ENCODE results near the gene MAGI3. TPM values are rescaled to one million over a fixed set of nuclear protein-coding genes. Genes with fewer than 3 reads are reported as not detected.
A peak's percentile ranks its signal among the peaks of the same experiment; 100 is the strongest.
"Not testable (repeated sequence)": the region's sequence is repeated elsewhere in the genome, so short reads cannot be mapped to it uniquely, and the experiment has no call there.

Gene MAGI3
- total and polyA plus RNA-seq, 8 donors = 27.4 to 62.2 (median 36.3) TPM

GRCh38 chr1:113415310-113416070 is 25.2 kb downstream of the MAGI3 start:
- H3K9me3 ChIP-seq = peaks cover 4 to 5% of the 10 kb centered on the region in 2 donors
- ATAC-seq (peak; percentile 47), DNase-seq (peak in 1 of 4 donors; percentile 23)
- H3K4me3 ChIP-seq = no peak overlapping the region
- no peaks in the 10 kb centered on the region for H3K27me3 ChIP-seq
- H3K4me1 ChIP-seq = peaks cover 0 to 3% of the 10 kb centered on the region in 2 donors
- no peak for TF ChIP-seq CTCF (IDR thresholded peaks at IDR 0.05)
- no peaks in the 10 kb centered on the region for H3K36me3 ChIP-seq
- intact Hi-C loops (cut with DNase I) = no loop called here
- H3K27ac ChIP-seq = no peak overlapping the region

DNA sequence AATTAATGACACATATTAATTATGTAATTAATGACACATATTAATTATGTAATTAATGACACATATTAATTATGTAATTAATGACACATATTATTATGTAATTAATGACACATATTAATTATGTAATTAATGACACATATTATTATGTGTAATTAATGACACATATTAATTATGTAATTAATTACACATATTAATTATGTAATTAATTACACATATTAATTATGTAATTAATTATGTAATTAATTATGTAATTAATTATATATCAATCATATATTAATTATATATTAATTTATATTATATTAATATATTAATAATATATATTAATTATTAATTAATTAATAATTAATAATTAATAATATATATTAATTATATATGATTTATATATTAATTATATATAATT is 25.8 kb downstream of the MAGI3 start:
- H3K27ac ChIP-seq; H3K9me3 ChIP-seq; H3K36me3 ChIP-seq; H3K27me3 ChIP-seq; H3K4me3 ChIP-seq; DNase-seq; intact Hi-C loops (cut with DNase I); H3K4me1 ChIP-seq; ATAC-seq: not testable (repeated sequence)

DNA sequence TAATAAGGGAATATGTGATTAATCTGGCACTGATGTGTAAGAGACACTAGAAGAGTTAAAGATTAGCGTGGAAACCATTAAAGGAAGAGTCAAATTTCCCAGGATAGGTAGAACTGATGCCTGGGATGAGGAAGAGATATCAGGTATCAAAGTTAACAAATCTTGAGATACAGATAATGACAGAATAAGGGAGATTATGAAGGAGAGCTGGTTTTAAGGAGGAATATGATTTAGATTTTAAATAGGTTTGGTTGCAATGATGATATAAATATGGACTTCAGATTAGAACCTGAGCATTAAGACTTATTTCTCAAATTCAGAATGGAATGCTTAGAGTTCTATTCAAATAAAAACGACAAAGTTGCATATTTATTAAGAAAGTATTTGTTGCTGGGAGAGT is 26.2 kb downstream of the MAGI3 start:
- no peak overlapping the region for H3K4me3 ChIP-seq
- peaks cover 0 to 3% of the 10 kb centered on the region in 2 donors for H3K4me1 ChIP-seq
- H3K27me3 ChIP-seq = no peaks in the 10 kb centered on the region
- intact Hi-C loops (cut with DNase I) = no loop called here
- no peaks in the 10 kb centered on the region for H3K36me3 ChIP-seq
- H3K27ac ChIP-seq = no peak overlapping the region
- TF ChIP-seq CTCF (IDR thresholded peaks at IDR 0.05) = no peak
- ATAC-seq = no peak
- peak in 1 of 4 donors; percentile 25 for DNase-seq
- H3K9me3 ChIP-seq = peaks cover 4 to 5% of the 10 kb centered on the region in 2 donors

DNA sequence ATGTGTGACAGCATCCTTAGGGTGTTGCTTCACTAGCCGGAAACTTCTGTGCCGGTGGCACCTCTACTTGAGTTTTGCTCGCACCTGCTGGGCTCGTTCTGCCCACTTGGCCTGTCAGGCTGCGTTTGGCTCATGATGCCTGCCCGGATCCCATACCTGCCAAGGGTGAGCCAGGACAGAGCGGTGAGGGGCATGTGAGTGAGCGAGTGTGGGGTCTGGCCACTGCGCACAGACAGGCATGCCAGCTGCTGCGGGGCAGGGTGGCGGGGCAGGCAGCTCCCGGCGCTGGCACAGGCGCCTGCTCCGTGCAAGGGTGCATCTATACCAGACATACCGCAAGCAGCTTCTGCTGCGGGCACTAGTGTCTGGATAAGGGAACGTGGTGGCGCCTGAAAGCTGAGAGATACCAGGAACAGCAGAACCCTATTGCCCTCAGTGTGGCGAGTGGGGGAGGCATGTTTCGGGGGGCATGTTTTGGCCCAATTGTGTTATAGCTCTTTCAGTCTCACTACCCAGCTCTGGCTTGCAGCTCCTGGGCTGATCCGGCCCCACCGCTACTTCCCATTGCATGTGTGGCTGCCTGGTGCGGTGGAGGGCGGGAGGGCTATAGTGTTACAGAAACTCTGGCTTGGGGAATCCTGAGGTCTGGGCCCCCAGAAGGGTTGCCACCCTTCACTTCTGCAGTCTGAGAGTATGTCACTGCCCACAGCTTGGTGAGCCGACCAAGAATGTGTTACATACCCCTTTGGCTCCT is 32.2 kb downstream of the MAGI3 start:
- no peaks in the 10 kb centered on the region for H3K27me3 ChIP-seq
- ATAC-seq (no peak), DNase-seq (peak in 1 of 4 donors; percentile 66)
- H3K4me3 ChIP-seq = no peak overlapping the region
- intact Hi-C loops (cut with DNase I) = no loop called here
- peaks cover 0 to 13% of the 10 kb centered on the region in 2 donors for H3K9me3 ChIP-seq
- no peak overlapping the region for H3K27ac ChIP-seq
- no peak for TF ChIP-seq CTCF (IDR thresholded peaks at IDR 0.05)
- H3K4me1 ChIP-seq = peaks cover 0 to 3% of the 10 kb centered on the region in 2 donors
- no peaks in the 10 kb centered on the region for H3K36me3 ChIP-seq

- DNase-seq = peak in 1 of 4 donors; percentile 39
- Histone ChIP-seq H3K36me3 (no peaks in the 10 kb centered on the region), H3K4me1 (no peaks in the 10 kb centered on the region), H3K4me3 (no peak overlapping the region), H3K9me3 (peaks cover 0 to 13% of the 10 kb centered on the region in 2 donors), H3K27me3 (no peaks in the 10 kb centered on the region), H3K27ac (no peak overlapping the region)
- no peak for ATAC-seq
- intact Hi-C loops (cut with DNase I) = no loop called here
- TF ChIP-seq CTCF (IDR thresholded peaks at IDR 0.05) = no peak
These were observed 33.5 kb downstream of the MAGI3 start for GRCh38 chr1:113423826-113424225.
